Smooth muscle cell (in vitro differentiated cells): Measurements from ENCODE around the gene PRRC2C. TPM values are rescaled to one million over a fixed set of nuclear protein-coding genes. Genes with fewer than 3 reads are reported as not detected.
"Not testable (repeated sequence)": the region's sequence is repeated elsewhere in the genome, so short reads cannot be mapped to it uniquely, and the experiment has no call there.

Source experiments
- DNase-seq: peaks from one replicate; lab custom pipeline; 2025; ENCODE audit not compliant: unreplicated experiment; lab: John Stamatoyannopoulos, UW
- H2AFZ ChIP-seq: fragments of 200-600 bp; sonication (generic); 2 replicates; pipeline ENCODE4 v1.6.0; 2016; ENCODE audit warnings: antibody characterized with exemption, low read depth, mild to moderate bottlenecking
- H3F3A ChIP-seq: fragments of 200-600 bp; sonication (generic); 2 replicates; pipeline ENCODE4 v1.6.0; 2017; ENCODE audit warnings: antibody characterized with exemption, low read depth
- H3K27ac ChIP-seq: fragments of 200-600 bp; sonication (generic); 2 replicates; pipeline ENCODE4 v1.5.1; 2016; ENCODE audit warnings: low read depth, mild to moderate bottlenecking
- H3K27me3 ChIP-seq: fragments of 200-600 bp; sonication (generic); 2 replicates; pipeline ENCODE4 v1.6.1; 2016; ENCODE audit warnings: low read depth, mild to moderate bottlenecking
- H3K36me3 ChIP-seq: fragments of 200-600 bp; sonication (generic); 2 replicates; pipeline ENCODE4 v1.5.1; 2016; ENCODE audit warnings: low read depth
- H3K4me1 ChIP-seq: fragments of 200-600 bp; sonication (generic); 2 replicates; pipeline ENCODE4 v1.5.1; 2016; ENCODE audit warnings: low read depth
- H3K4me2 ChIP-seq: fragments of 200-600 bp; sonication (generic); 2 replicates; pipeline ENCODE4 v1.6.0; 2016; ENCODE audit warnings: mild to moderate bottlenecking
- H3K4me3 ChIP-seq: fragments of 200-600 bp; sonication (generic); 2 replicates; pipeline ENCODE4 v1.5.1; 2016; ENCODE audit warnings: mild to moderate bottlenecking
- H3K79me2 ChIP-seq: fragments of 200-600 bp; sonication (generic); 2 replicates; pipeline ENCODE4 v1.6.0; 2016; ENCODE audit warnings: low read depth, mild to moderate bottlenecking
- H3K9ac ChIP-seq: fragments of 200-600 bp; sonication (generic); 2 replicates; pipeline ENCODE4 v1.6.0; 2016; ENCODE audit warnings: low read depth
- H3K9me3 ChIP-seq: fragments of 200-600 bp; sonication (generic); replicated peaks from 2 replicates; pipeline ENCODE4 v1.5.1; 2016; ENCODE audit warnings: low read depth
- H4K20me1 ChIP-seq: fragments of 200-600 bp; sonication (generic); 2 replicates; pipeline ENCODE4 v1.6.0; 2016; ENCODE audit warnings: low read depth
- WGBS: methylation state at CpG from one replicate; pipeline ENCODE4 v1.1.7; 2016; ENCODE audit warnings: low lambda C conversion rate; 5-methylcytosine and 5-hydroxymethylcytosine counted together
- polyA plus RNA-seq: library from polyadenylated mRNA; unstranded; fragments of >200 nt; fragmentation: Nextera tagmentation; extraction: Ambion mirVana; gene quantifications from 2 replicates; pipeline ENCODE4 v1.2.1, GENCODE V29; 2016
- total RNA-seq: library from RNA; depleted of rRNA; stranded (reverse); fragments of >200 nt; gene quantifications from 2 replicates; pipeline ENCODE4 v1.2.3, GENCODE V29; 2014
- TF ChIP-seq, protein P1 (sequence below): fragments of 200-600 bp; sonication (generic); IDR thresholded peaks from 2 replicates; pipeline ENCODE4 v1.5.1; 2017; ENCODE audit warnings: borderline replicate concordance, mild to moderate bottlenecking, antibody characterized with exemption; ENCODE audit not compliant: insufficient read depth, poor library complexity, severe bottlenecking

The PRRC2C gene
- total and polyA plus RNA-seq, 2 experiments from 2014 or later, result 89.8 to 106 TPM

DNA sequence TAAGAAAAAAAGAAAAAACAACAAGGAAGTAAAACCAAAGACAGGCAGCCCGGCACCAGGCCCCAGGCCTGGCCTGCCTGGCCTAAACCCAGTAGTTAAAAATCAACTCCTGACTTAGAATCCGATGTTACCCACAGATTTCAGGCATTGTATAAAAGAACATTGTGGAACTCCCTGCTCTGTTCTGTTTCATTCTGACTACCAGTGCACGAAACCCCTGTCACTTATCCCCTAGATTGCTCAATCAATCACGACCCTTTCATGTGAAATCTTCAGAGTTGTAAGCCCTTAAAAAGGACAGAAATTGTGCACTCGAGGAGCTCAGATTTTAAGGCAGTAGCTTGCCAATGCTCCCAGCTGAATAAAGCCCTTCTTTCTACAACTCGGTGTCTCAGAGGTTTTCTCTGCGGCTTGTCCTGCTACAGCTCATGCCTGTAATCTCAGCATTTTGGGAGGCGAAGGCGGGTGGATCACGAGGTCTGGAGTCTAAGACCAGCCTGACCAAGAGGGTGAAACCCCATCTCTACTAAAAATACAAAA, 121.1 kb downstream of the PRRC2C start:
- no peaks in the 10 kb centered on the region for H3K79me2 ChIP-seq
- H3F3A ChIP-seq, result no peaks in the 10 kb centered on the region
- no peak overlapping the region for H3K9ac ChIP-seq
- 80% methylated on average over 10 of the region's 10 CpGs for WGBS
- no peak overlapping the region for H3K27ac ChIP-seq
- no peak for DNase-seq
- no peaks in the 10 kb centered on the region for H4K20me1 ChIP-seq
- H3K36me3 ChIP-seq, result no peaks in the 10 kb centered on the region
- H3K9me3 ChIP-seq, result no peaks in the 10 kb centered on the region
- TF ChIP-seq, protein P1, sequence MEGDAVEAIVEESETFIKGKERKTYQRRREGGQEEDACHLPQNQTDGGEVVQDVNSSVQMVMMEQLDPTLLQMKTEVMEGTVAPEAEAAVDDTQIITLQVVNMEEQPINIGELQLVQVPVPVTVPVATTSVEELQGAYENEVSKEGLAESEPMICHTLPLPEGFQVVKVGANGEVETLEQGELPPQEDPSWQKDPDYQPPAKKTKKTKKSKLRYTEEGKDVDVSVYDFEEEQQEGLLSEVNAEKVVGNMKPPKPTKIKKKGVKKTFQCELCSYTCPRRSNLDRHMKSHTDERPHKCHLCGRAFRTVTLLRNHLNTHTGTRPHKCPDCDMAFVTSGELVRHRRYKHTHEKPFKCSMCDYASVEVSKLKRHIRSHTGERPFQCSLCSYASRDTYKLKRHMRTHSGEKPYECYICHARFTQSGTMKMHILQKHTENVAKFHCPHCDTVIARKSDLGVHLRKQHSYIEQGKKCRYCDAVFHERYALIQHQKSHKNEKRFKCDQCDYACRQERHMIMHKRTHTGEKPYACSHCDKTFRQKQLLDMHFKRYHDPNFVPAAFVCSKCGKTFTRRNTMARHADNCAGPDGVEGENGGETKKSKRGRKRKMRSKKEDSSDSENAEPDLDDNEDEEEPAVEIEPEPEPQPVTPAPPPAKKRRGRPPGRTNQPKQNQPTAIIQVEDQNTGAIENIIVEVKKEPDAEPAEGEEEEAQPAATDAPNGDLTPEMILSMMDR, result no peak
- no peak overlapping the region for H3K4me2 ChIP-seq
- H3K27me3 ChIP-seq, result no peaks in the 10 kb centered on the region
- no peaks in the 10 kb centered on the region for H3K4me1 ChIP-seq
- no peak overlapping the region for H3K4me3 ChIP-seq
- no peak overlapping the region for H2AFZ ChIP-seq

DNA sequence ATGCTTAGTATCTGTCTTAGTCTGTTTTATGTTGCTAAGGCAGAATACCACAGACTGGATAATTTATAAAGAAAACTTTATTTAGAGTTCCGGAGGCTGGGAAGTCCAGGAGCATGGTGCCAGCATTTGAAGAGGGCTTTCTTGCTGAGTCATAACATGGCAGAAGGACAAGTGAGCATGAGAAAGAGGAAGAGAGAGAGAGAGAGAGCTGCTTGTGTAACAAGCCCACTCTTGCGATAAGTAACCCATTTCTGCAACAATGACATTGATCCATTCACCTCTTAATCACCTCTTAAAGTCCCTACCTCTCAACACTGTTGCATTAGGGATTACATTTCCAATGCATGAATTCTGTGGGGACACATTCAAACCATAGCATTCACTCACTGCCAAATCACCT, 125.1 kb downstream of the PRRC2C start:
- H3K27ac ChIP-seq, result no peak overlapping the region
- H3K9me3 ChIP-seq, result no peaks in the 10 kb centered on the region
- no peaks in the 10 kb centered on the region for H3K27me3 ChIP-seq
- H2AFZ ChIP-seq, result no peak overlapping the region
- no peak overlapping the region for H3K9ac ChIP-seq
- no peaks in the 10 kb centered on the region for H3F3A ChIP-seq
- TF ChIP-seq, protein P1, result no peak
- WGBS, result 93% methylated on average over 2 of the region's 2 CpGs
- no peak overlapping the region for H3K4me3 ChIP-seq
- no peaks in the 10 kb centered on the region for H4K20me1 ChIP-seq
- no peaks in the 10 kb centered on the region for H3K4me1 ChIP-seq
- DNase-seq, result no peak
- no peak overlapping the region for H3K4me2 ChIP-seq
- H3K36me3 ChIP-seq, result no peaks in the 10 kb centered on the region
- no peaks in the 10 kb centered on the region for H3K79me2 ChIP-seq

DNA sequence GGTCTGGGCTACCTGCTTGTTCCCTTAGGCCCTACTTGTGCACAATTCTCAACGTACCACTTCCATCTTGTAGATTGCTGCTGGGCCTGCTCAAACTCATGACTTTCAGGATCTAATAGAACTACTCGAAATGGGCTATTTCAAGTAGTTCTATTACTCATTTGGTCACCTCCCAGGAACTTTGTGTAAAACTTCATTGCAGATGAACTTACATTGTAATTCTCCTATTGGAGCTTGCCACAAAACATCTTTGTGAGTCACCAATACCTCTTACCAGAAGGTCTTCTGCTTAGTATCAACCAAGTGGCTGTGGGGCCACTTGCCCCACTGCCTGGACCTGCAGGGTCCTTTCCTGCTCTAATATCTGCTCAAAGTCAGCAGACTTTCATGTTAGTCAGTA, 126.0 kb downstream of the PRRC2C start:
- Histone ChIP-seq H4K20me1 (no peaks in the 10 kb centered on the region), H3K4me2 (no peak overlapping the region), H3K4me3 (no peak overlapping the region), H3K4me1 (no peaks in the 10 kb centered on the region), H3K9ac (no peak overlapping the region), H3K36me3 (no peaks in the 10 kb centered on the region), H3K27ac (no peak overlapping the region), H3F3A (no peaks in the 10 kb centered on the region), H2AFZ (no peak overlapping the region), H3K27me3 (no peaks in the 10 kb centered on the region), H3K79me2 (no peaks in the 10 kb centered on the region), H3K9me3 (no peaks in the 10 kb centered on the region)
- TF ChIP-seq, protein P1, result no peak
- WGBS, result 64% methylated on average over 2 of the region's 2 CpGs
- DNase-seq, result no peak

DNA sequence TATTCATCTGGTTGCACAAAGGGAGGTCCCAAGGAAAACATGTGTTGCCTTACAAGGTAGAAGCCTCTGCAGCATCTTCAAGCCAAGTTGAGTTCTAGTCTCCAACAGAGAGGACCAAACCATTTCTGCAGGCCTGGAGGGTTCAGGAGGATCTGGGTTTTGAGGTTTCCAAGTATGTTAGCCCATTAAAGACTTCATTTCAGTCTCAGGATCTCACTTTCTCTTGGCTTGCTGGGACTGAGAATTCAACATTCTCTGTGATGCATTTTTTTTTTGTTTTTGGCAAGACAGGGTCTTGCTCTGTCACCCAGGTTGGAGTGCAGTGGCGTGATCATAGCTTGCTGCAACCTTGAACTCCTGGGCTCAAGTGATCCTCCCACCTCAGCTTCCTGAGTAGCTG, 128.0 kb downstream of the PRRC2C start:
- no peak overlapping the region for H3K27ac ChIP-seq
- no peak overlapping the region for H3K9ac ChIP-seq
- TF ChIP-seq, protein P1, result no peak
- WGBS, result 95% methylated on average over 1 of the region's 1 CpG
- H3F3A ChIP-seq, result no peaks in the 10 kb centered on the region
- H3K4me2 ChIP-seq, result no peak overlapping the region
- no peaks in the 10 kb centered on the region for H3K9me3 ChIP-seq
- DNase-seq, result no peak
- H3K36me3 ChIP-seq, result no peaks in the 10 kb centered on the region
- H3K4me1 ChIP-seq, result no peaks in the 10 kb centered on the region
- no peaks in the 10 kb centered on the region for H4K20me1 ChIP-seq
- H3K4me3 ChIP-seq, result no peak overlapping the region
- H2AFZ ChIP-seq, result no peak overlapping the region
- no peaks in the 10 kb centered on the region for H3K27me3 ChIP-seq
- H3K79me2 ChIP-seq, result no peaks in the 10 kb centered on the region

DNA sequence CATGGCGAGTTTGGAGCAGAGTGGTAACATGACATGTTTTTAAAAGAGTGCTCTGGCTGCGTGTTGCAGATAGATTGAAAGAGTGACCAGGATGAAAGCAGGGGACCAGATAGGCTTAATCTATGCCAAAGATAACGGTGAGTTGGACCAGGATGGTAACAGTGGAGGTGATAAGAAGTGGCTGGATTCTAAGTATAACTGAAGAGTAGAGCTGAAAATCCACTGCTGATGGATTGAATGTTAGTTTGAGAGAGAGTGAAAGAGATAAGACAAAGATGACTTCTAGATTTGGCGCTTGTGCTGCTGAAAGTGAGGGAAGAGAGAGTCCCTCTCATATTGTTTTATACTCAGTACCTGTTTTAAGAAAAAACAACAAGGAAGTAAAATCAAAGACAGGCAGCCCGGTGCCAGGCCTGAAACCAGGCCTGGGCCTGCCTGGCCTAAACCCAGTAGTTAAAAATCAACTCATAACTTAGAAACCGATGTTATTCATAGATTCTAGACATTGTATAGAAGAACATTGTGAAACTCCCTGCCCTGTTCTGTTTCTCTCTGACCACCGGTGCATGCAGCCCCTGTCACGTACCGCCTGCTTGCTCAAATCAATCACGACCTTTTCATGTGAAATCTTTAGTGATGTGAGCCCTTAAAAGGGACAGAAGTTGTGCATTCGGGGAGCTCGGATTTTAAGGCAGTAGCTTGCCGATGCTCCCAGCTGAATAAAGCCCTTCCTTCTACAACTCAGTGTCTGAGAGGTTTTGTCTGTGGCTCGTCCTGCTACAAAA, 130.0 kb downstream of the PRRC2C start:
- not testable (repeated sequence) for H3K27ac ChIP-seq, H3K9ac ChIP-seq, H3F3A ChIP-seq, H3K27me3 ChIP-seq, H3K4me1 ChIP-seq, H3K9me3 ChIP-seq, H3K4me3 ChIP-seq, H3K79me2 ChIP-seq, DNase-seq, H3K36me3 ChIP-seq, H2AFZ ChIP-seq, H3K4me2 ChIP-seq, H4K20me1 ChIP-seq
- WGBS, result 79% methylated on average over 14 of the region's 14 CpGs
